GM23248 (cell line): ENCODE data around the gene NGB. TPM values are rescaled to one million over a fixed set of nuclear protein-coding genes. Genes with fewer than 3 reads are reported as not detected.

ENCODE experiments used
- DNase-seq: peaks from one replicate; pipeline ENCODE4 v3.0.0-alpha.2; 2015
- H2AFZ ChIP-seq: fragments of 200-600 bp; sonication (generic); 2 replicates; pipeline ENCODE4 v1.6.1; 2016; ENCODE audit warnings: antibody characterized with exemption
- H3F3A ChIP-seq: fragments of 200-600 bp; sonication (generic); 2 replicates; pipeline ENCODE4 v1.6.1; 2016; ENCODE audit warnings: mild to moderate bottlenecking, antibody characterized with exemption, mixed run types; ENCODE audit not compliant: insufficient read depth
- H3K27ac ChIP-seq: fragments of 200-600 bp; sonication (generic); 2 replicates; pipeline ENCODE4 v1.5.1; 2016; ENCODE audit warnings: mild to moderate bottlenecking
- H3K27me3 ChIP-seq: fragments of 200-600 bp; sonication (generic); replicated peaks from 2 replicates; pipeline ENCODE4 v1.6.1; 2016; ENCODE audit warnings: mild to moderate bottlenecking; ENCODE audit not compliant: insufficient read depth
- H3K36me3 ChIP-seq: fragments of 200-600 bp; sonication (generic); 2 replicates; pipeline ENCODE4 v1.6.1; 2016; ENCODE audit warnings: low read depth, mild to moderate bottlenecking
- H3K4me1 ChIP-seq: fragments of 200-600 bp; sonication (generic); 2 replicates; pipeline ENCODE4 v1.6.1; 2016; ENCODE audit warnings: mild to moderate bottlenecking; ENCODE audit not compliant: insufficient read depth
- H3K4me2 ChIP-seq: fragments of 200-600 bp; sonication (generic); one replicate; pipeline ENCODE4 v1.6.1; 2016; ENCODE audit warnings: mild to moderate bottlenecking; ENCODE audit not compliant: unreplicated experiment
- H3K4me3 ChIP-seq: fragments of 200-600 bp; sonication (generic); 2 replicates; pipeline ENCODE4 v1.5.1; 2016; ENCODE audit warnings: mild to moderate bottlenecking
- H3K79me2 ChIP-seq: fragments of 200-600 bp; sonication (generic); 2 replicates; pipeline ENCODE4 v1.6.1; 2016; ENCODE audit warnings: mild to moderate bottlenecking; ENCODE audit not compliant: insufficient read depth
- H3K9ac ChIP-seq: fragments of 200-600 bp; sonication (generic); 2 replicates; pipeline ENCODE4 v1.6.1; 2016; ENCODE audit warnings: mild to moderate bottlenecking
- H3K9me2 ChIP-seq: fragments of 200-600 bp; sonication (generic); 2 replicates; pipeline ENCODE4 v1.6.1; 2016; ENCODE audit warnings: mixed run types, mild to moderate bottlenecking, moderate library complexity; ENCODE audit not compliant: insufficient read depth
- H3K9me3 ChIP-seq: fragments of 200-600 bp; sonication (generic); one replicate; pipeline ENCODE4 v1.6.1; 2017; ENCODE audit warnings: low read depth
- H4K20me1 ChIP-seq: fragments of 200-600 bp; sonication (generic); 2 replicates; pipeline ENCODE4 v1.6.0; 2016; ENCODE audit not compliant: insufficient read depth
- EZH2 ChIP-seq: fragments of 200-600 bp; sonication (generic); IDR thresholded peaks from 2 replicates; pipeline ENCODE4 v1.6.1; 2018; ENCODE audit warnings: antibody characterized with exemption, mild to moderate bottlenecking; ENCODE audit not compliant: insufficient read depth, poor library complexity, severe bottlenecking
- EZH2phosphoT487 ChIP-seq: fragments of 200-600 bp; sonication (generic); IDR thresholded peaks from 2 replicates; pipeline ENCODE4 v1.6.1; 2018; ENCODE audit warnings: antibody characterized with exemption, moderate library complexity, mild to moderate bottlenecking, low read depth; ENCODE audit not compliant: insufficient read depth
- WGBS, 2 experiments: methylation state at CpG; one replicate each; pipeline ENCODE4 v1.1.6; 2015 to 2017; ENCODE audit warnings: low lambda C conversion rate in 2 of 2, low coverage in 1 of 2; ENCODE audit errors: missing lambda C conversion rate in 2 of 2; 5-methylcytosine and 5-hydroxymethylcytosine counted together
- in situ Hi-C: fragments of 300-500 bp; cut with MboI; formaldehyde crosslinking; loops from 2 replicates; pipeline ENCODE4 v1.15.0; 2020
- polyA plus RNA-seq: library from polyadenylated mRNA; unstranded; fragments of >200 nt; fragmentation: Nextera tagmentation; extraction: Ambion mirVana; gene quantifications from 2 replicates; pipeline ENCODE4 v1.2.1, GENCODE V29; 2016
- total RNA-seq: library from RNA; depleted of rRNA; stranded (reverse); fragments of >200 nt; shearing (Covaris generic); gene quantifications from 2 replicates; pipeline ENCODE4 v1.2.3, GENCODE V29; 2014

NGB gene
- total and polyA plus RNA-seq, 2 experiments from 2014 or later, result not detected

- H2AFZ ChIP-seq, result no peak overlapping the region
- no peak overlapping the region for H3K4me3 ChIP-seq
- H3K9me2 ChIP-seq, result no peaks in the 10 kb centered on the region
- no peaks in the 10 kb centered on the region for H3K79me2 ChIP-seq
- WGBS, 2 experiments, result 15 to 19% methylated on average over 4 of the region's 4 CpGs
- no peaks in the 10 kb centered on the region for H4K20me1 ChIP-seq
- no peaks in the 10 kb centered on the region for H3F3A ChIP-seq
- TF ChIP-seq EZH2phosphoT487, result no peak
- no peak for TF ChIP-seq EZH2
- no peak overlapping the region for H3K27ac ChIP-seq
- H3K9me3 ChIP-seq, result no peaks in the 10 kb centered on the region
- no peaks in the 10 kb centered on the region; the same call in none of the 2 replicates for H3K27me3 ChIP-seq
- H3K9ac ChIP-seq, result no peak overlapping the region
- no peak for DNase-seq
- no peak overlapping the region for H3K4me2 ChIP-seq
- H3K4me1 ChIP-seq, result no peaks in the 10 kb centered on the region
- in situ Hi-C loops, result no loop called here
- no peaks in the 10 kb centered on the region for H3K36me3 ChIP-seq
Observed at GRCh38 chr14:77224212-77224611, 46.8 kb downstream of the NGB start.

- DNase-seq, result no peak
- H3K4me3 ChIP-seq, result no peak overlapping the region
- H3K9me2 ChIP-seq, result no peaks in the 10 kb centered on the region
- peaks cover 2% of the 10 kb centered on the region for H3K27me3 ChIP-seq
- in situ Hi-C loops, result no loop called here
- H3K9ac ChIP-seq, result no peak overlapping the region
- H3K27ac ChIP-seq, result no peak overlapping the region
- H2AFZ ChIP-seq, result no peak overlapping the region
- H4K20me1 ChIP-seq, result no peaks in the 10 kb centered on the region
- 22 to 24% methylated on average over 10 of the region's 10 CpGs for WGBS, 2 experiments
- H3K79me2 ChIP-seq, result no peaks in the 10 kb centered on the region
- no peaks in the 10 kb centered on the region for H3K9me3 ChIP-seq
- H3K4me1 ChIP-seq, result no peaks in the 10 kb centered on the region
- TF ChIP-seq EZH2phosphoT487 (no peak), EZH2 (no peak)
- H3K4me2 ChIP-seq, result no peak overlapping the region
- no peaks in the 10 kb centered on the region for H3F3A ChIP-seq
- no peaks in the 10 kb centered on the region for H3K36me3 ChIP-seq
Observed at GRCh38 chr14:77222546-77223225, 48.3 kb downstream of the NGB start.

GRCh38 chr14:77221241-77221871 is 49.6 kb downstream of the NGB start:
- H3K4me3 ChIP-seq, result no peak overlapping the region
- no peaks in the 10 kb centered on the region for H4K20me1 ChIP-seq
- no peaks in the 10 kb centered on the region for H3K4me1 ChIP-seq
- peaks cover 3% of the 10 kb centered on the region for H3K27me3 ChIP-seq
- no peak overlapping the region for H2AFZ ChIP-seq
- no peaks in the 10 kb centered on the region for H3K9me2 ChIP-seq
- no peaks in the 10 kb centered on the region for H3K36me3 ChIP-seq
- TF ChIP-seq EZH2 (no peak), EZH2phosphoT487 (no peak)
- no peaks in the 10 kb centered on the region for H3F3A ChIP-seq
- H3K79me2 ChIP-seq, result no peaks in the 10 kb centered on the region
- no peak overlapping the region for H3K9ac ChIP-seq
- DNase-seq, result no peak
- in situ Hi-C loops, result no loop called here
- H3K4me2 ChIP-seq, result no peak overlapping the region
- no peaks in the 10 kb centered on the region for H3K9me3 ChIP-seq
- no peak overlapping the region for H3K27ac ChIP-seq
- 36 to 45% methylated on average over 6 to 23 of the region's 23 CpGs for WGBS, 2 experiments

GRCh38 chr14:77220246-77221017 is 50.6 kb downstream of the NGB start:
- no peak overlapping the region for H3K9ac ChIP-seq
- no peak for DNase-seq
- in situ Hi-C loops, result no loop called here
- 27 to 30% methylated on average over 9 to 18 of the region's 24 CpGs for WGBS, 2 experiments
- H4K20me1 ChIP-seq, result no peaks in the 10 kb centered on the region
- H3K27me3 ChIP-seq, result peaks cover 11% of the 10 kb centered on the region
- no peaks in the 10 kb centered on the region for H3K36me3 ChIP-seq
- no peak overlapping the region for H3K27ac ChIP-seq
- no peak overlapping the region for H2AFZ ChIP-seq
- no peaks in the 10 kb centered on the region for H3K9me2 ChIP-seq
- no peak overlapping the region for H3K4me3 ChIP-seq
- H3K79me2 ChIP-seq, result no peaks in the 10 kb centered on the region
- no peaks in the 10 kb centered on the region for H3F3A ChIP-seq
- no peak overlapping the region for H3K4me2 ChIP-seq
- H3K4me1 ChIP-seq, result no peaks in the 10 kb centered on the region
- no peaks in the 10 kb centered on the region for H3K9me3 ChIP-seq
- TF ChIP-seq EZH2 (no peak), EZH2phosphoT487 (no peak)
